ENCODE results near the gene CFL1.

The CFL1 gene

DNA sequence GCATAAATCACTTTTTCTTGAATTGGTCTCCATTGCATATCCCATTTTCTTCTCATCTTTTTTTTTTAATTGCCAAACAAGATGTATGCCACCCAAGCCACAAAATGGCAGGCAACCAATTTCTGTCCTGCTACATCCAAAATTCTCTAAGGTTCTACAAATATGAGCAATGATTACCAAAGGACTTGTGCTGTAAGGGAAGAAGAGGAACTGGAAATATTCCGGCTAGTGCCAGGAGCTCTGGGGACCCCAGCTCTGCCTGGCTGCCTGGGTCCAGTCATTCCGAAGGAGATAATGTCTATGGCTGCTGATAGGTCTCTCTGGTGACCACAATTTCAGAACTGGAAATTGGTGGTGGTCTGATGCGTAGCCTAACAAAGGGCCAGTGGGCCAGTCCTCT lies 41.3 kb downstream of the CFL1 start:
- TF ChIP-seq, protein P1, sequence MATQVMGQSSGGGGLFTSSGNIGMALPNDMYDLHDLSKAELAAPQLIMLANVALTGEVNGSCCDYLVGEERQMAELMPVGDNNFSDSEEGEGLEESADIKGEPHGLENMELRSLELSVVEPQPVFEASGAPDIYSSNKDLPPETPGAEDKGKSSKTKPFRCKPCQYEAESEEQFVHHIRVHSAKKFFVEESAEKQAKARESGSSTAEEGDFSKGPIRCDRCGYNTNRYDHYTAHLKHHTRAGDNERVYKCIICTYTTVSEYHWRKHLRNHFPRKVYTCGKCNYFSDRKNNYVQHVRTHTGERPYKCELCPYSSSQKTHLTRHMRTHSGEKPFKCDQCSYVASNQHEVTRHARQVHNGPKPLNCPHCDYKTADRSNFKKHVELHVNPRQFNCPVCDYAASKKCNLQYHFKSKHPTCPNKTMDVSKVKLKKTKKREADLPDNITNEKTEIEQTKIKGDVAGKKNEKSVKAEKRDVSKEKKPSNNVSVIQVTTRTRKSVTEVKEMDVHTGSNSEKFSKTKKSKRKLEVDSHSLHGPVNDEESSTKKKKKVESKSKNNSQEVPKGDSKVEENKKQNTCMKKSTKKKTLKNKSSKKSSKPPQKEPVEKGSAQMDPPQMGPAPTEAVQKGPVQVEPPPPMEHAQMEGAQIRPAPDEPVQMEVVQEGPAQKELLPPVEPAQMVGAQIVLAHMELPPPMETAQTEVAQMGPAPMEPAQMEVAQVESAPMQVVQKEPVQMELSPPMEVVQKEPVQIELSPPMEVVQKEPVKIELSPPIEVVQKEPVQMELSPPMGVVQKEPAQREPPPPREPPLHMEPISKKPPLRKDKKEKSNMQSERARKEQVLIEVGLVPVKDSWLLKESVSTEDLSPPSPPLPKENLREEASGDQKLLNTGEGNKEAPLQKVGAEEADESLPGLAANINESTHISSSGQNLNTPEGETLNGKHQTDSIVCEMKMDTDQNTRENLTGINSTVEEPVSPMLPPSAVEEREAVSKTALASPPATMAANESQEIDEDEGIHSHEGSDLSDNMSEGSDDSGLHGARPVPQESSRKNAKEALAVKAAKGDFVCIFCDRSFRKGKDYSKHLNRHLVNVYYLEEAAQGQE (IDR thresholded peaks at IDR 0.05; ENCODE audit: insufficient read depth in 1 of 2, low read depth in 2 of 2, low read length in 2 of 2) = no peak
- no peak for TF ChIP-seq TAF1 (IDR thresholded peaks at IDR 0.05; ENCODE audit: borderline replicate concordance, insufficient read depth, low read length)
- TF ChIP-seq FOXP2 (optimal IDR thresholded peaks at IDR 0.05; ENCODE audit: borderline replicate concordance, extremely low read depth, extremely low read length, insufficient read depth) = no peak
- no peak for TF ChIP-seq SIN3A (IDR thresholded peaks at IDR 0.05; ENCODE audit: borderline replicate concordance, insufficient read depth, low read length)
- TF ChIP-seq POLR2AphosphoS5 (IDR thresholded peaks at IDR 0.05; ENCODE audit: low read depth, low read length) = no peak

DNA sequence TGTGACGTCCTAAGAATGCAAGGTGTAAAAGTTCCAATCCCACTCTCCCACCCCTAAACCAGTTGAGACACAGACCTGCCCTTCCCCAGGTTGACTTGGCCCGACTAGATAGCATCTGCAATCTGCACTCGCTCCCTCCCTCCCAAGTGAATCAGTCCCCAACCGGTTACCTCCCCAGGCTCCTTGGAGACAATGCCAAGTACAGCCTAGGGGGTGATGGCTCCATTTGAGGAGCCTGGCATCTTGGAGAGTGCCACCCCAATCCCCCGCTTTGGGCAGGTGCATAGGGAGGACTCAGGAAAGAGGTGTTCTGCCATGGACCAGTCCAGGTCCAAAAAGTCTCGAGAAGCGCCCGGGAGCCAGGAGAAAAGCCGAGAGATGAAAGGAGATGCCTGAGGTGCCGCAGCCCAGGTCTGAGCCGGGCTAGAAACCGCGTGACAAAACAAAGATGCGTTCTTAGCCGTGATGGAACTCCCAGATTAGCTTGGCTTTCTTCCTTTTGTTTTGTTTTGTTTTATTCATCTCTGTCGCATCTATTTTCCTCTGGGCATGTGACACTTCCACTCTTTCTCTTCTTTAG lies 42.9 kb downstream of the CFL1 start:
- TF ChIP-seq POLR2AphosphoS5 (IDR thresholded peaks at IDR 0.05; ENCODE audit: low read depth, low read length) (no peak), TAF1 (IDR thresholded peaks at IDR 0.05; ENCODE audit: borderline replicate concordance, insufficient read depth, low read length) (no peak), SIN3A (IDR thresholded peaks at IDR 0.05; ENCODE audit: borderline replicate concordance, insufficient read depth, low read length) (no peak), FOXP2 (optimal IDR thresholded peaks at IDR 0.05; ENCODE audit: borderline replicate concordance, extremely low read depth, extremely low read length, insufficient read depth) (no peak)
- TF ChIP-seq, protein P1 (IDR thresholded peaks at IDR 0.05; ENCODE audit: insufficient read depth in 1 of 2, low read depth in 2 of 2, low read length in 2 of 2) = no peak

DNA sequence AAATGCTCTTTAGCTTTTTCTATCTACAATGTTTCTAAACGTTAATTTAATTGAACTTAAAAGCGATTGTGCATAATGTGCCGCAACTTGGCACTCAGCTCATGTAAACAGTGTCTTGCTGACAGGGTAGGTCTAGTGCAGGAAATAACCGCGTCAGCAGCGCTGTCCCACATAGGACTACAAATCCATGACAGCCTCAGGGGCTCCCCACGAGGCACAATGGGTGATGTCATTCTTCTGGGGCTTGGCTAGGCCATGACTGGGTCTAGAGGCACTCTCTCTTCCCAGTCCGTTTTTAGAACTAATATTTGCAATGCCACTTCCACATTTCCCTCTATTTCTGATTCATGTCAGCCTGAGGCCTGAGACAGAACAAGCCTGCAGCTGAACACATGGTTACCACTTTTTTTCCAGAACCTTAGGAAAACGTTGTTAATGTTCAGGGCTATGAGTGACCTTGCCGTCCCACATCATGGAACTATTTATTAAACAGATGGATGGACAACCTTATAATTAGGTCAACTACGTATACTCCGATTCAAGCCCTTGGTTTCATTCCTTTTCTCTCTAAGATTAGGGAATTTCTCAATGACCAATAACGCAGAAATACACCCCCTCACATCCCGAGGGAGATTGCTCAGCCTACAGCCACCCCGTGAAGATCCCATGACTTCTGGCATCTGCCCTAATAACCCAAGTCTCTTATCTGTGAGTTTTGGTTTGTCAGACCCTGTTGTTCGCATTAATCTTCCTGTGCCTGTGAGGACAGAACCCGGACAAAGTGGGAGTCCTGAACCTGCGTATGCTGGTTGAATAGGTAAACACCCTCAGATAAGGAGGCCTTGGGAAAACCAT lies 43.6 kb downstream of the CFL1 start:
- no peak for TF ChIP-seq FOXP2 (optimal IDR thresholded peaks at IDR 0.05; ENCODE audit: borderline replicate concordance, extremely low read depth, extremely low read length, insufficient read depth)
- no peak for TF ChIP-seq SIN3A (IDR thresholded peaks at IDR 0.05; ENCODE audit: borderline replicate concordance, insufficient read depth, low read length)
- TF ChIP-seq, protein P1 (IDR thresholded peaks at IDR 0.05; ENCODE audit: insufficient read depth in 1 of 2, low read depth in 2 of 2, low read length in 2 of 2) = no peak
- TF ChIP-seq TAF1 (IDR thresholded peaks at IDR 0.05; ENCODE audit: borderline replicate concordance, insufficient read depth, low read length) = no peak
- no peak for TF ChIP-seq POLR2AphosphoS5 (IDR thresholded peaks at IDR 0.05; ENCODE audit: low read depth, low read length)

DNA sequence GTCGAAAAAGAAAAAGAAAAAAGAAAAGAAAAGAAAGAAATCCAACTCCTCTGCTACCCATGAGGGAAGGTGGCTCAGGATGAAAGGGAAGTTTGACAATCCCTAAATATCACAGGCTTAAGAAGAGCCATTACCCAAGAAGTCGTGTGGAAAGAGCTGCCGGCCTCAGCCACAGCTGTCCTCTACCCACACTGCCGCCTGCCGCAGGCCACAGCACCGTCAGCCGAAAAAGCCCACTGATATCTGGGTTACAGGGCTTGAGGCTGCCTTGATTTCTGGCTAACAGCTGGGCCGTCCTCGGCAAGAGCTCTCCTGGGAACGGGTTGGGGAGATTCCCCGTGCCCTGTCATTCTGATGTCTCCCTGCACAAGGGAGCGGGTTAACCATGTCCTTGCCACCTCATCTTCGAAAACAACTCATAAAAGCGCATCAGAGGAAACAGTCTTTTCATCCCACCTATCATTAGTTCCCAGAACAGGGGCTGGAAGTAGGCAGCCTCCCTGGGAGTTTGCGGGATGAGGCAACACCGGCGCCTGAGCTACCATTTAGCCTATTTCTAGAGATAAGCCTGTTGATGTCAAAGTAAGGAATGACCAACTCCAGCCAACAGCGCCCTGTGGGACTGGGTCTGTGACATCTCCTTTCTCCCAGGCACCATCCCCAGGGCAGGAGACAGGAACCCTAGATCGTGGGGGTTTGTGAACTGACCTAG lies 46.1 kb downstream of the CFL1 start:
- TF ChIP-seq SIN3A (IDR thresholded peaks at IDR 0.05; ENCODE audit: borderline replicate concordance, insufficient read depth, low read length) (no peak), TAF1 (IDR thresholded peaks at IDR 0.05; ENCODE audit: borderline replicate concordance, insufficient read depth, low read length) (no peak), FOXP2 (optimal IDR thresholded peaks at IDR 0.05; ENCODE audit: borderline replicate concordance, extremely low read depth, extremely low read length, insufficient read depth) (no peak)
- TF ChIP-seq, protein P1 (IDR thresholded peaks at IDR 0.05; ENCODE audit: insufficient read depth in 1 of 2, low read depth in 2 of 2, low read length in 2 of 2) = no peak

Data from PFSK-1 (cell line).